Liver (tissue), 4 donors: ENCODE measurements around the gene GNRH2. TPM values are rescaled to one million over a fixed set of nuclear protein-coding genes. Genes with fewer than 3 reads are reported as not detected.

Experiments used
- polyA plus RNA-seq, 2 donors: library from polyadenylated mRNA; stranded (reverse) in 1 of 2; unstranded in 1 of 2; fragments of 200-250 nt in 1 of 2; fragments of >200 nt in 1 of 2; fragmentation: Nextera tagmentation in 1 of 2; extraction: Ambion mirVana in 1 of 2; gene quantifications; one replicate each; pipeline versions ENCODE4 v1.2.1 to v1.2.3, GENCODE V29; 2013 to 2015
- total RNA-seq, 2 donors: library from RNA; depleted of rRNA; stranded (reverse); fragments of >200 nt; gene quantifications; one replicate each; pipeline ENCODE4 v1.2.3, GENCODE V29; 2014
- donor health status: healthy.
- donor health status: healthy.
- donor health status: healthy.

The GNRH2 gene
- total and polyA plus RNA-seq, 4 donors, result 0.25 to 0.58 (median 0.44) TPM; not detected in 1

Other genes starting within 250 kb of the GNRH2 start
- gene CPXM1, start 243.0 kb upstream of the GNRH2 start, total RNA-seq, result 1 to 10 TPM in 1 of 2 donors, under 1 TPM in 1; 0.08 to 5.5 TPM
- under 1 TPM; 0.10 to 0.23 TPM for gene CPXM1, start 243.0 kb upstream of the GNRH2 start, polyA plus RNA-seq
- not detected for gene C20orf141, start 228.6 kb upstream of the GNRH2 start, total RNA-seq
- not detected for gene C20orf141, start 228.6 kb upstream of the GNRH2 start, polyA plus RNA-seq
- gene TMEM239, start 227.3 kb upstream of the GNRH2 start, total RNA-seq, result not detected
- gene TMEM239, start 227.3 kb upstream of the GNRH2 start, polyA plus RNA-seq, result not detected
- 10 to 100 TPM; 12.5 to 13.4 TPM for gene PCED1A, start 203.0 kb upstream of the GNRH2 start, total RNA-seq
- gene PCED1A, start 203.0 kb upstream of the GNRH2 start, polyA plus RNA-seq, result 10 to 100 TPM in 1 of 2 donors, 1 to 10 TPM in 1; 6.8 to 13.4 TPM
- gene VPS16, start 202.9 kb upstream of the GNRH2 start, total RNA-seq, result 10 to 100 TPM; 16.7 to 24.3 TPM
- 10 to 100 TPM; 14.5 to 15.6 TPM for gene VPS16, start 202.9 kb upstream of the GNRH2 start, polyA plus RNA-seq
- gene PTPRA, start 170.1 kb upstream of the GNRH2 start, total RNA-seq, result 10 to 100 TPM; 20.7 to 24.3 TPM
- gene PTPRA, start 170.1 kb upstream of the GNRH2 start, polyA plus RNA-seq, result 10 to 100 TPM in 1 of 2 donors, 1 to 10 TPM in 1; 8.7 to 10.7 TPM
- gene MRPS26, start 2.4 kb downstream of the GNRH2 start, total RNA-seq, result 10 to 100 TPM; 26.9 to 29.1 TPM
- gene MRPS26, start 2.4 kb downstream of the GNRH2 start, polyA plus RNA-seq, result 10 to 100 TPM; 51.5 to 65.2 TPM
- gene OXT, start 28.0 kb downstream of the GNRH2 start, total RNA-seq, result 1 to 10 TPM in 1 of 2 donors, under 1 TPM in 1; 0.75 to 6.5 TPM
- gene OXT, start 28.0 kb downstream of the GNRH2 start, polyA plus RNA-seq, result 10 to 100 TPM in 1 of 2 donors, 1 to 10 TPM in 1; 2.0 to 41.6 TPM
- not detected for gene AVP, start 41.1 kb downstream of the GNRH2 start, total RNA-seq
- gene AVP, start 41.1 kb downstream of the GNRH2 start, polyA plus RNA-seq, result 1 to 10 TPM in 1 of 2 donors, not detected in 1; 2.5 TPM
- gene FASTKD5, start 116.2 kb downstream of the GNRH2 start, total RNA-seq, result 10 to 100 TPM; 11.5 to 19.0 TPM
- 10 to 100 TPM in 1 of 2 donors, 1 to 10 TPM in 1; 9.3 to 12.0 TPM for gene FASTKD5, start 116.2 kb downstream of the GNRH2 start, polyA plus RNA-seq
- gene UBOX5, start 116.2 kb downstream of the GNRH2 start, total RNA-seq, result 1 to 10 TPM; 1.6 to 1.9 TPM
- gene UBOX5, start 116.2 kb downstream of the GNRH2 start, polyA plus RNA-seq, result 1 to 10 TPM; 1.5 to 2.0 TPM
- 1 to 10 TPM; 3.5 TPM for gene LZTS3, start 129.9 kb downstream of the GNRH2 start, total RNA-seq
- gene LZTS3, start 129.9 kb downstream of the GNRH2 start, polyA plus RNA-seq, result 1 to 10 TPM; 1.9 to 3.7 TPM
- 10 to 100 TPM; 16.8 to 40.0 TPM for gene DDRGK1, start 161.1 kb downstream of the GNRH2 start, total RNA-seq
- gene DDRGK1, start 161.1 kb downstream of the GNRH2 start, polyA plus RNA-seq, result 10 to 100 TPM; 57.0 to 72.4 TPM
- gene ITPA, start 165.9 kb downstream of the GNRH2 start, total RNA-seq, result 10 to 100 TPM; 14.4 to 14.9 TPM
- 10 to 100 TPM; 24.6 to 39.8 TPM for gene ITPA, start 165.9 kb downstream of the GNRH2 start, polyA plus RNA-seq
- under 1 TPM; under 0.01 to 0.05 TPM for gene SLC4A11, start 195.6 kb downstream of the GNRH2 start, total RNA-seq
- under 1 TPM; 0.08 to 0.13 TPM for gene SLC4A11, start 195.6 kb downstream of the GNRH2 start, polyA plus RNA-seq